Heart left ventricle (tissue), 16 donors: Measurements from ENCODE around the gene CMBL. TPM values are rescaled to one million over a fixed set of nuclear protein-coding genes. Genes with fewer than 3 reads are reported as not detected.
"Not testable (repeated sequence)": the region's sequence is repeated elsewhere in the genome, so short reads cannot be mapped to it uniquely, and the experiment has no call there.

Experiments used
- ATAC-seq, 4 donors: fragments of 200-7000 bp; cut with Tn5 transposase; one replicate each; pipeline ENCODE4 v1.9.1; 2020 to 2022; ENCODE audit warnings: moderate library complexity in 4 of 4, mild to moderate bottlenecking in 3 of 4, moderate number of reproducible peaks in 1 of 4
- DNase-seq, 5 donors: peaks; one replicate each; pipeline ENCODE4 v3.0.0-alpha.2; 2020
- H3K27ac ChIP-seq, 12 donors: fragments of 200-600 bp; sonication (generic) in 4 of 12; one replicate each; pipeline versions ENCODE4 v1.5.0 to v1.8.0; 2016 to 2022; ENCODE audit warnings: mild to moderate bottlenecking in 2 of 12
- H3K27me3 ChIP-seq, 9 donors: fragments of 200-600 bp; sonication (generic) in 2 of 9; one replicate each; pipeline versions ENCODE4 v1.5.1 to v1.8.0; 2016 to 2022; ENCODE audit warnings: mild to moderate bottlenecking in 3 of 9
- H3K36me3 ChIP-seq, 9 donors: fragments of 200-600 bp; sonication (generic) in 2 of 9; one replicate each; pipeline versions ENCODE4 v1.5.0 to v1.8.0; 2018 to 2022; ENCODE audit warnings: mild to moderate bottlenecking in 2 of 9
- H3K4me1 ChIP-seq, 12 donors: fragments of 200-600 bp; sonication (generic) in 4 of 12; one replicate each; pipeline versions ENCODE4 v1.5.0 to v1.8.0; 2016 to 2022; ENCODE audit warnings: mild to moderate bottlenecking in 3 of 12
- H3K4me3 ChIP-seq, 12 donors: fragments of 200-600 bp; sonication (generic) in 4 of 12; one replicate each; pipeline versions ENCODE4 v1.5.0 to v1.8.0; 2017 to 2022; ENCODE audit warnings: mild to moderate bottlenecking in 9 of 12, moderate library complexity in 4 of 12
- H3K9me3 ChIP-seq, 12 donors: fragments of 200-600 bp; sonication (generic) in 4 of 12; one replicate each; pipeline versions ENCODE4 v1.5.0 to v1.8.0; 2016 to 2022; ENCODE audit warnings: mild to moderate bottlenecking in 1 of 12
- POLR2A ChIP-seq, 2 donors: fragments of 450-650 bp; IDR thresholded peaks; one replicate each; pipeline ENCODE4 v1.6.1; 2017; ENCODE audit warnings: antibody characterized with exemption in 2 of 2, mild to moderate bottlenecking in 2 of 2, moderate library complexity in 2 of 2
- WGBS, 4 donors: extraction: QIAGEN DNeasy Blood & Tissue Kit in 2 of 4; methylation state at CpG; one replicate each; pipeline versions ENCODE4 v1.1.5 to v1.1.7; 2013 to 2018; 5-methylcytosine and 5-hydroxymethylcytosine counted together
- intact Hi-C, 10 donors: fragments of 100-400 bp; cut with DNase I; formaldehyde crosslinking; loops; one replicate each; pipeline versions ENCODE4 v1.11.1 to v1.14.2; 2022
- polyA plus RNA-seq, 2 donors: library from polyadenylated mRNA; stranded (reverse); fragments of 200-250 nt; gene quantifications; one replicate each; pipeline ENCODE4 v1.2.3, GENCODE V29; 2013
- total RNA-seq, 9 donors: library from RNA; depleted of rRNA in 2 of 9; stranded (reverse); fragments of >200 nt in 2 of 9; fragmentation: NEBNext Ultra II Directional in 3 of 9; extraction: Animal tissue kit (Norgen Biotek cat#: 25700) in 3 of 9; gene quantifications; one replicate each; pipeline versions ENCODE4 v1.1.0 to v1.2.4, GENCODE V29; 2016 to 2023
- TF ChIP-seq, protein P1 (sequence below), 12 donors: fragments of 200-600 bp; sonication (generic) in 4 of 12; IDR thresholded peaks; one replicate each; pipeline versions ENCODE4 v1.5.0 to v1.8.0; 2018 to 2022; ENCODE audit warnings: antibody characterized with exemption in 12 of 12, mild to moderate bottlenecking in 5 of 12
- donor health status: ischemic (EF 13 %, LVEDD 7.1; RV severe dilation, severe dysfunction).
- donor health status: healthy with polysubstance abuse.
- donor health status: DM: no; HTN: yes; CAD: no.
- donor health status: DM: no; HTN: no; CAD: no.
- donor health status: ischemic (EF 25% LVEDD 6.9; RV normal size, moderate dysfunction).
- donor health status: ischemic (EF 25% LVEDD 5.7; RV mildly dilated, moderate dysfunction).
- donor health status: healthy.
- donor health status: DM: yes; HTN: yes; CAD: no.
- donor health status: ischemic (EF 35%, LVEDD 5.7; RV mildly dilated, moderate dysfunction).
- donor health status: nonischemic (EF 11% LVEDD 7.7; RV severe dilation, severe dysfunction).
- donor health status: DM: yes; HTN: yes; CAD: no.
- donor health status: PGD.
- donor health status: ischemic (EF 29% LVEDD 5.4; RV normal size, mild dysfunction).
- donor health status: nonischemic (EF 23%, LVEDD 6.1; RV moderate dilation, normal function).

Gene CMBL
- total and polyA plus RNA-seq, 11 donors: 12.4 to 53.5 (median 29.0) TPM

GRCh38 chr5:10315201-10315600 is 7.5 kb upstream of the CMBL start:
- H3K4me3 ChIP-seq: no peak overlapping the region
- H3K27me3 ChIP-seq: no peaks in the 10 kb centered on the region
- ATAC-seq (no peak), DNase-seq (no peak)
- no peaks in the 10 kb centered on the region for H3K36me3 ChIP-seq
- 80 to 87% (median 83%) methylated on average over 5 of the region's 5 CpGs for WGBS, 4 donors
- no peak for TF ChIP-seq POLR2A (IDR thresholded peaks at IDR 0.05)
- TF ChIP-seq, protein P1, sequence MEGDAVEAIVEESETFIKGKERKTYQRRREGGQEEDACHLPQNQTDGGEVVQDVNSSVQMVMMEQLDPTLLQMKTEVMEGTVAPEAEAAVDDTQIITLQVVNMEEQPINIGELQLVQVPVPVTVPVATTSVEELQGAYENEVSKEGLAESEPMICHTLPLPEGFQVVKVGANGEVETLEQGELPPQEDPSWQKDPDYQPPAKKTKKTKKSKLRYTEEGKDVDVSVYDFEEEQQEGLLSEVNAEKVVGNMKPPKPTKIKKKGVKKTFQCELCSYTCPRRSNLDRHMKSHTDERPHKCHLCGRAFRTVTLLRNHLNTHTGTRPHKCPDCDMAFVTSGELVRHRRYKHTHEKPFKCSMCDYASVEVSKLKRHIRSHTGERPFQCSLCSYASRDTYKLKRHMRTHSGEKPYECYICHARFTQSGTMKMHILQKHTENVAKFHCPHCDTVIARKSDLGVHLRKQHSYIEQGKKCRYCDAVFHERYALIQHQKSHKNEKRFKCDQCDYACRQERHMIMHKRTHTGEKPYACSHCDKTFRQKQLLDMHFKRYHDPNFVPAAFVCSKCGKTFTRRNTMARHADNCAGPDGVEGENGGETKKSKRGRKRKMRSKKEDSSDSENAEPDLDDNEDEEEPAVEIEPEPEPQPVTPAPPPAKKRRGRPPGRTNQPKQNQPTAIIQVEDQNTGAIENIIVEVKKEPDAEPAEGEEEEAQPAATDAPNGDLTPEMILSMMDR (IDR thresholded peaks at IDR 0.05): no peak
- H3K4me1 ChIP-seq: peaks cover 0 to 4% (median 0%) of the 10 kb centered on the region in 12 donors
- intact Hi-C loops: loop anchor here in 2 of 10 donors (5.0 to 10.0 kb wide), 2 partner anchors 107 to 110 kb away; no protein-coding TSS in a partner anchor
- H3K9me3 ChIP-seq: no peaks in the 10 kb centered on the region
- H3K27ac ChIP-seq: no peak overlapping the region

DNA sequence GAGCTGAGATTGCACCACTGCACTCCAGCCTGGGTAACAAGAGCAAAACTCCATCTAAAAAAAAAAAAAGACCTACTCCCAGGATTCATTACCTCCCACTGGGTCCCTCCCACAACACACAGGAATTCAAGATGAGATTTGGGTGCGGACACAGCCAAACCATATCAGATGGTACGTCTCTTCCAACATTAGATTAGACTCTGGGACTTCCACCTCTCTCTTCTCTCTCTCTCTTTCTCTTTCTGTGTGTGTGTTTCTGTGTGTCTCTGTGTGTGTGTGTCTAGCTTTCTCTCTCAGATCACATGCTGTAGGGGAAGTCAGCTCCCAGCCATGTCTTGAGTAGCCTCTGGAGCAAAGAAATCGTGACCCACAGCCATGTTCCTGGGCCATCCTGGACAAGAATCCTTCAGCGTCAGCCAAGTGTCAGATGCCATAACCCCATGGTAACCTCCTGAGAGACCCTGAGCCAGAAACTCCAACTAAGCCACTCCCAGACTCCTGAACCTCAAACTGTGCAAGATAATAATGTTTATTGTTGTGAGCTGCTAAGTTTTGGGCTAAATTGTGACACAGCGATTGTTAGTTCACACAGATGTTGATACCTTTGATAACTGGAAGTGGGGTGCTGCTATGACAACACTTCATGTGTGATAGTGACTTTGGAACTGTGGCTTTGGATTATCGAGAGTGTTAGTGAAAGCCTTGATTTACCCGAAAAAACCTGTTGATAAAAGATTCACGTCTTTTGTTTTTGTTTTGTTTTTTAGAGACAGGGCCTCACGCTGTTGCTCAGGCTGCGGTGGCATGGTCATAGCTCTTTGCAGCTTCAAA is 4.1 kb upstream of the CMBL start:
- Histone ChIP-seq H3K27ac (no peak overlapping the region), H3K36me3 (no peaks in the 10 kb centered on the region), H3K4me3 (no peak overlapping the region), H3K9me3 (no peaks in the 10 kb centered on the region), H3K27me3 (no peaks in the 10 kb centered on the region), H3K4me1 (peaks cover 0 to 11% (median 0%) of the 10 kb centered on the region in 12 donors)
- DNase-seq: no peak
- no peak for ATAC-seq
- intact Hi-C loops: loop anchor here in 1 of 10 donors (10.0 kb wide), 1 partner anchor 113 kb away; no protein-coding TSS in a partner anchor
- no peak for TF ChIP-seq POLR2A (IDR thresholded peaks at IDR 0.05)
- TF ChIP-seq, protein P1 (IDR thresholded peaks at IDR 0.05): no peak
- 74 to 80% (median 78%) methylated on average over 10 of the region's 10 CpGs for WGBS, 4 donors

DNA sequence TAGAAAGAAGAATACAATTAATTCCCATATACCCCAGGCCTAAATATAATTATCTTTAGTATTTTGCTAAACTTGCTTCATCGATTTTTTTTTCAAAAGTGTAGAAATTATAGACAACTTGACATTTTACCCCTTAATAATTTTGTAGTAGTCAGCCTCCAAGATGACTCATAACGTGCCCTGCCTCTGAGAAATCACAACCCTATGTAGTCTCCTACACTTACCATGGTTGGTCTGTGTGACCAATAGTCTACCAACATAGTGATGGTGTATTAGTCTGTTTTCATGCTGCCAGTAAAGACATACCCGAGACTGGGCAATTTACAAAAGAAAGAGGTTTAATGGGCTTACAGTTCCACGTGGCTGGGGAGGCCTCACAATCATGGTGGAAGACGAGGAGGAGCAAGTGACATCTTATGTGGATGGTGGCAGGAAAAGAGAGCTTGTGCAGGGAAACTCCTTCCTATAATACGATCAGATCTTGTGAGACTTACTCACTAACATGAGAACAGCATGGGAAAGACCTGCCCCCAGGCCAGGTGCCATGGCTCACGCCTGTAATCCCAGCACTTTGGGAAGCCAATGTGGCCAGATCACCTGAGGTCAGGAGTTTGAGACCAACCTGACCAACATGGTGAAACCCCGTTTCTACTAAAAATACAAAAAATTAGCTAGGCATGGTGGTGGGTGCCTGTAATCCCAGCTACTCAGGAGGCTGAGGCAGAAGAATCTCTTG is 3.3 kb upstream of the CMBL start:
- intact Hi-C loops: loop anchor here in 1 of 10 donors (10.0 kb wide), 1 partner anchor 114 kb away; no protein-coding TSS in a partner anchor
- not testable (repeated sequence) for H3K27me3 ChIP-seq, DNase-seq, H3K9me3 ChIP-seq, H3K36me3 ChIP-seq, ATAC-seq, H3K27ac ChIP-seq, H3K4me3 ChIP-seq
- WGBS, 4 donors: 74 to 95% (median 83%) methylated on average over 8 of the region's 8 CpGs
- H3K4me1 ChIP-seq: peaks cover 0 to 16% (median 5%) of the 10 kb centered on the region in 12 donors

GRCh38 chr5:10310066-10310779 is 2.5 kb upstream of the CMBL start:
- no peak overlapping the region for H3K27ac ChIP-seq
- no peaks in the 10 kb centered on the region for H3K27me3 ChIP-seq
- no peak overlapping the region for H3K4me3 ChIP-seq
- 84 to 88% (median 88%) methylated on average over 8 of the region's 8 CpGs for WGBS, 4 donors
- H3K36me3 ChIP-seq: no peaks in the 10 kb centered on the region
- intact Hi-C loops: loop anchor here in 1 of 10 donors (10.0 kb wide), 1 partner anchor 115 kb away; no protein-coding TSS in a partner anchor
- no peak for ATAC-seq
- peaks cover 0 to 23% (median 5%) of the 10 kb centered on the region in 12 donors for H3K4me1 ChIP-seq
- no peaks in the 10 kb centered on the region for H3K9me3 ChIP-seq
- DNase-seq: no peak
- TF ChIP-seq, protein P1 (IDR thresholded peaks at IDR 0.05): no peak
- no peak for TF ChIP-seq POLR2A (IDR thresholded peaks at IDR 0.05)
